Measurements from ENCODE around the gene BCL2L14. TPM values are rescaled to one million over a fixed set of nuclear protein-coding genes. Genes with fewer than 3 reads are reported as not detected.
A peak's percentile ranks its signal among the peaks of the same experiment; 100 is the strongest.

The BCL2L14 gene
- total and polyA plus RNA-seq, 2 of the 4 experiments (the other 2 are of a cell fraction) = not detected

DNA sequence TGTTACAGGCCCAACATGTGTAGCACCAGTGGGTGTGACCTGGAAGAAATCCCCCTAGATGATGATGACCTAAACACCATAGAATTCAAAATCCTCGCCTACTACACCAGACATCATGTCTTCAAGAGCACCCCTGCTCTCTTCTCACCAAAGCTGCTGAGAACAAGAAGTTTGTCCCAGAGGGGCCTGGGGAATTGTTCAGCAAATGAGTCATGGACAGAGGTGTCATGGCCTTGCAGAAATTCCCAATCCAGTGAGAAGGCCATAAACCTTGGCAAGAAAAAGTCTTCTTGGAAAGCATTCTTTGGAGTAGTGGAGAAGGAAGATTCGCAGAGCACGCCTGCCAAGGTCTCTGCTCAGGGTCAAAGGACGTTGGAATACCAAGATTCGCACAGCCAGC is 8.6 kb downstream of the BCL2L14 start:
- H3K36me3 ChIP-seq (ENCODE audit: control insufficient read depth, insufficient read depth, low read length) = no peaks in the 10 kb centered on the region
- H4K5ac ChIP-seq (ENCODE audit: low read depth, low read length) = no peak overlapping the region
- intact Hi-C loops (cut with micrococcal nuclease) (no loop called here), in situ Hi-C loops (cut with MboI; ENCODE audit: low sequenced_read_pairs) (no loop called here), dilution Hi-C loops (cut with HindIII; ENCODE audit: low sequenced_read_pairs, unreplicated experiment) (no loop called here)
- H2BK5ac ChIP-seq (ENCODE audit: low read depth, low read length, poor library complexity, severe bottlenecking) = no peak overlapping the region
- H2AFZ ChIP-seq (replicated peaks; ENCODE audit: low read length, poor library complexity) = no peak overlapping the region
- TF ChIP-seq MAFK (IDR thresholded peaks at IDR 0.05; ENCODE audit: low read depth, low read length) = no peak
- TF ChIP-seq ELK1 (IDR thresholded peaks at IDR 0.05; ENCODE audit: borderline replicate concordance, low read depth, low read length) = no peak
- no peak for TF ChIP-seq BHLHE40 (IDR thresholded peaks at IDR 0.05; ENCODE audit: low read depth, low read length)
- TF ChIP-seq CHD1 (IDR thresholded peaks at IDR 0.05; ENCODE audit: low read depth, low read length) = no peak
- TF ChIP-seq RCOR1 (IDR thresholded peaks at IDR 0.05; ENCODE audit: insufficient replicate concordance, low read length) = no peak
- no peak for TF ChIP-seq FOS (IDR thresholded peaks at IDR 0.05; ENCODE audit: low read depth, low read length)
- no peak for TF ChIP-seq RAD21 (IDR thresholded peaks at IDR 0.05; ENCODE audit: low read length)
- TF ChIP-seq MAZ (IDR thresholded peaks at IDR 0.05; ENCODE audit: borderline replicate concordance, low read depth, low read length) = no peak
- no peak for TF ChIP-seq CEBPB (IDR thresholded peaks at IDR 0.05; ENCODE audit: low read depth, low read length)
- no peak for TF ChIP-seq SMC3 (IDR thresholded peaks at IDR 0.05; ENCODE audit: low read depth, low read length)
- TF ChIP-seq RFX5 (IDR thresholded peaks at IDR 0.05; ENCODE audit: low read depth, low read length) = no peak
- TF ChIP-seq CTCF (conservative IDR thresholded peaks at IDR 0.05; ENCODE audit: low read depth, low read length) = no peak
- TF ChIP-seq POLR2A (IDR thresholded peaks at IDR 0.05; ENCODE audit: low read depth, low read length) = no peak
- TF ChIP-seq MXI1 (IDR thresholded peaks at IDR 0.05; ENCODE audit: borderline replicate concordance, low read depth, low read length) = no peak
- no peak for TF ChIP-seq USF2 (IDR thresholded peaks at IDR 0.05; ENCODE audit: low read depth, low read length)
- TF ChIP-seq NFE2L2 (IDR thresholded peaks at IDR 0.05; ENCODE audit: low read depth, low read length) = no peak
- H3K4ac ChIP-seq (ENCODE audit: low read depth, low read length) = no peak overlapping the region
- H2BK120ac ChIP-seq (ENCODE audit: low read depth, low read length) = no peak overlapping the region
- POLR2A ChIA-PET (ENCODE audit: unreplicated experiment) = no interaction called here
- H4K91ac ChIP-seq (ENCODE audit: insufficient read depth, low read depth, low read length) = no peak overlapping the region
- H3K27me3 ChIP-seq (ENCODE audit: control insufficient read depth, insufficient read depth, low read length) = no peaks in the 10 kb centered on the region
- H3K4me3 ChIP-seq (ENCODE audit: insufficient read depth, low read depth, low read length) = no peak overlapping the region
- H2BK15ac ChIP-seq (ENCODE audit: low read depth, low read length) = no peak overlapping the region; the same call in 2 of the 3 replicates
- H3K9me1 ChIP-seq (ENCODE audit: insufficient read depth, low read length) = no peaks in the 10 kb centered on the region
- H4K20me1 ChIP-seq (ENCODE audit: insufficient read depth, low read length) = no peaks in the 10 kb centered on the region
- no peak overlapping the region for H3K23ac ChIP-seq (ENCODE audit: low read depth, low read length)
- DNase-seq (peak; percentile 39), ATAC-seq (ENCODE audit: low read depth) (no peak)
- H3K9me3 ChIP-seq (ENCODE audit: control insufficient read depth, insufficient read depth, low read length) = no peaks in the 10 kb centered on the region
- CTCF ChIA-PET = no interaction called here
- H4K8ac ChIP-seq (ENCODE audit: low read depth in 2 of 2, low read length in 2 of 2) = no peak overlapping the region
- no peak overlapping the region for H3K56ac ChIP-seq (ENCODE audit: extremely low read depth, insufficient read depth, low read length)
- H2AK5ac ChIP-seq (ENCODE audit: low read depth, low read length) = no peak overlapping the region; the same call in 1 of the 2 replicates
- peak overlapping the region; percentile 28 for H2AK9ac ChIP-seq (replicated peaks; ENCODE audit: low read depth, low read length, poor library complexity)
- H3K4me2 ChIP-seq (ENCODE audit: low read depth, low read length) = no peak overlapping the region
- no peak overlapping the region for H3K18ac ChIP-seq (ENCODE audit: low read depth, low read length)
- H3K9ac ChIP-seq (ENCODE audit: low read depth, low read length) = no peak overlapping the region
- no peak overlapping the region for H3K27ac ChIP-seq (ENCODE audit: insufficient read depth, low read length)
- peaks cover 3% of the 10 kb centered on the region for H3K4me1 ChIP-seq (ENCODE audit: control insufficient read depth, insufficient read depth, low read length)
- no peak overlapping the region for H2BK20ac ChIP-seq (ENCODE audit: low read depth, low read length)
- H3K14ac ChIP-seq (replicated peaks; ENCODE audit: low read depth, low read length) = 0 out of 2 replicates have a peak overlapping the region, but pooled peaks have one; percentile 54
- 71% methylated on average over 2 of the region's 5 CpGs; no CpG with 5 or more reads in 1 of the 2 experiments for WGBS, 2 experiments (ENCODE audit: extremely low coverage in 2 of 2, insufficient read length in 1 of 2)
- H3K79me1 ChIP-seq (ENCODE audit: low read depth in 1 of 2, low read length in 2 of 2) = no peaks in the 10 kb centered on the region
- no TSS peak for BruUV-seq (replicated peaks)
